HepG2 (cell line): ENCODE results near the gene KLHL11. TPM values are rescaled to one million over a fixed set of nuclear protein-coding genes. Genes with fewer than 3 reads are reported as not detected.

Experiments
- CREM ChIP-seq, 2 experiments: sonication (generic) in 1 of 2; formaldehyde crosslinking in 1 of 2; IDR thresholded peaks; 2 replicates each; pipeline versions ENCODE4 v1.4.0 to v1.6.1; 2016 to 2020; ENCODE audit warnings: antibody characterized with exemption in 1 of 2, mild to moderate bottlenecking in 1 of 2, missing genetic modification reagents in 1 of 2
- CSRNP1 ChIP-seq: sonication (generic); formaldehyde crosslinking; IDR thresholded peaks from 2 replicates; pipeline ENCODE4 v1.8.1; 2023; ENCODE audit warnings: mild to moderate bottlenecking, missing genetic modification reagents
- FOSL1 ChIP-seq: sonication (generic); formaldehyde crosslinking; IDR thresholded peaks from 2 replicates; pipeline ENCODE4 v1.9.0; 2021; ENCODE audit warnings: missing genetic modification reagents, borderline replicate concordance
- GTF2F1 ChIP-seq: fragments of 150-350 bp; IDR thresholded peaks from 2 replicates; pipeline ENCODE4 v1.6.1; 2014; ENCODE audit warnings: low read length
- GTF3A ChIP-seq: sonication (generic); formaldehyde crosslinking; conservative IDR thresholded peaks from 2 replicates; pipeline ENCODE4 v1.4.0; 2020; ENCODE audit warnings: mild to moderate bottlenecking, missing genetic modification reagents
- HDAC1 ChIP-seq: sonication (generic); formaldehyde crosslinking; IDR thresholded peaks from 2 replicates; pipeline ENCODE4 v1.5.1; 2020; ENCODE audit warnings: mild to moderate bottlenecking, missing genetic modification reagents
- HNF1A ChIP-seq, 2 experiments: sonication (generic) in 1 of 2; formaldehyde crosslinking in 1 of 2; IDR thresholded peaks; 2 replicates each; pipeline versions ENCODE4 v1.4.0 to v1.6.1; 2016 to 2020; ENCODE audit warnings: borderline replicate concordance in 1 of 2, low read depth in 1 of 2, mild to moderate bottlenecking in 1 of 2, missing genetic modification reagents in 1 of 2
- HNF4A ChIP-seq: sonication (generic); formaldehyde crosslinking; IDR thresholded peaks from 2 replicates; pipeline ENCODE4 v1.4.0; 2020; ENCODE audit warnings: missing genetic modification reagents
- KAT2B ChIP-seq: fragments of 150-350 bp; IDR thresholded peaks from 2 replicates; pipeline ENCODE4 v1.6.1; 2014; ENCODE audit warnings: low read depth, low read length, borderline replicate concordance
- MYPOP ChIP-seq: sonication (generic); formaldehyde crosslinking; IDR thresholded peaks from 2 replicates; pipeline ENCODE4 v1.8.1; 2023; ENCODE audit warnings: mild to moderate bottlenecking, moderate library complexity, missing genetic modification reagents
- NR2F6 ChIP-seq, 2 experiments: IDR thresholded peaks; 2 replicates each; pipeline ENCODE4 v1.6.1; 2016; ENCODE audit warnings: antibody characterized with exemption in 1 of 2, mild to moderate bottlenecking in 1 of 2
- RARA ChIP-seq: IDR thresholded peaks from 2 replicates; pipeline ENCODE4 v1.6.1; 2016; ENCODE audit warnings: missing genetic modification reagents, missing compliant biosample characterization
- RFX1 ChIP-seq: fragments of 450-650 bp; IDR thresholded peaks from 2 replicates; pipeline ENCODE4 v1.6.1; 2017
- SNRNP70 ChIP-seq: fragments of 200-400 bp; formaldehyde crosslinking; IDR thresholded peaks from 2 replicates; pipeline ENCODE4 v1.6.1; 2017; ENCODE audit warnings: mild to moderate bottlenecking, low read depth, low read length, moderate library complexity
- SP1 ChIP-seq, 2 experiments: fragments of 450-650 bp in 1 of 2; sonication (generic) in 1 of 2; formaldehyde crosslinking in 1 of 2; IDR thresholded peaks; 2 replicates each; pipeline versions ENCODE4 v1.4.0 to v1.6.1; 2016 to 2020; ENCODE audit warnings: missing genetic modification reagents in 1 of 2
- ZFP90 ChIP-seq: sonication (generic); formaldehyde crosslinking; IDR thresholded peaks from 2 replicates; pipeline ENCODE4 v1.8.0; 2022; ENCODE audit warnings: missing genetic modification reagents, mild to moderate bottlenecking, inconsistent platforms, borderline replicate concordance
- ZNF18 ChIP-seq: sonication (generic); formaldehyde crosslinking; IDR thresholded peaks from 2 replicates; pipeline ENCODE4 v1.8.0; 2022; ENCODE audit warnings: mild to moderate bottlenecking, missing genetic modification reagents; ENCODE audit not compliant: insufficient replicate concordance
- ZNF296 ChIP-seq: sonication (generic); formaldehyde crosslinking; conservative IDR thresholded peaks from 2 replicates; pipeline ENCODE4 v1.5.0; 2020; ENCODE audit warnings: mild to moderate bottlenecking, missing genetic modification reagents
- ZSCAN29 ChIP-seq: sonication (generic); formaldehyde crosslinking; conservative IDR thresholded peaks from 2 replicates; pipeline ENCODE4 v1.4.0; 2020; ENCODE audit warnings: mild to moderate bottlenecking, missing genetic modification reagents
- polyA plus RNA-seq, 8 experiments: library from polyadenylated mRNA; depleted of rRNA in 3 of 8; stranded (reverse) in 7 of 8; unstranded in 1 of 8; fragments of >200 nt; fragmentation: Illumina TruSeq in 4 of 8; extraction: Trizol in 4 of 8; gene quantifications; 2 replicates each; pipeline versions ENCODE4 v1.2.1 to v1.2.3, GENCODE V29; 2011 to 2016; ENCODE audit warnings: low read depth in 4 of 8, missing spikeins in 1 of 8, mixed read lengths in 1 of 8; ENCODE audit not compliant: insufficient read depth in 1 of 8
- total RNA-seq, 5 experiments: library from RNA; depleted of rRNA; stranded (reverse); fragments of >200 nt; fragmentation: Illumina TruSeq; extraction: Trizol; gene quantifications; 2 replicates each; pipeline ENCODE4 v1.2.3, GENCODE V29; 2016; ENCODE audit warnings: low read depth in 1 of 5

KLHL11 gene
- total and polyA plus RNA-seq, 2 of the 13 experiments (the other 11 are each of a cell fraction or from before 2014, with no cell fraction given), result 7.7 to 27.5 TPM

- no peak for TF ChIP-seq GTF2F1
- 0 out of 2 replicates have a peak, but pooled peaks have one; percentile 11 for TF ChIP-seq CREM (IDR thresholded peaks at IDR 0.05)
- no peak for TF ChIP-seq CREM (CRISPR knock-in tag; IDR thresholded peaks at IDR 0.05)
- TF ChIP-seq NR2F6 (IDR thresholded peaks at IDR 0.05), result peak; percentile 43; the same call in 1 of the 2 replicates
- no peak for TF ChIP-seq NR2F6 (CRISPR knock-in tag; IDR thresholded peaks at IDR 0.05)
- TF ChIP-seq MYPOP (CRISPR knock-in tag), result no peak
- TF ChIP-seq KAT2B, result no peak
- peak; percentile 27; the same call in 1 of the 2 replicates for TF ChIP-seq HDAC1
- no peak for TF ChIP-seq HNF1A (IDR thresholded peaks at IDR 0.05; ENCODE audit: low read depth)
- TF ChIP-seq HNF1A (CRISPR knock-in tag; IDR thresholded peaks at IDR 0.05; ENCODE audit: borderline replicate concordance), result no peak
- no peak for TF ChIP-seq ZSCAN29
- 0 out of 2 replicates have a peak, but pooled peaks have one; percentile 13 for TF ChIP-seq FOSL1 (CRISPR knock-in tag)
- no peak; the same call in 1 of the 2 replicates for TF ChIP-seq HNF4A (CRISPR knock-in tag)
- peak; percentile 65 for TF ChIP-seq RARA (CRISPR knock-in tag)
- no peak for TF ChIP-seq GTF3A (CRISPR knock-in tag)
- peak; percentile 93 for TF ChIP-seq ZNF18 (CRISPR knock-in tag)
- TF ChIP-seq SNRNP70, result no peak
- no peak for TF ChIP-seq ZFP90 (CRISPR knock-in tag)
- no peak for TF ChIP-seq CSRNP1
- TF ChIP-seq RFX1, result no peak
- 0 out of 2 replicates have a peak, but pooled peaks have one; percentile 16 for TF ChIP-seq ZNF296 (CRISPR knock-in tag)
- TF ChIP-seq SP1 (IDR thresholded peaks at IDR 0.05), result no peak
- no peak for TF ChIP-seq SP1 (CRISPR knock-in tag; IDR thresholded peaks at IDR 0.05)
Measured at GRCh38 chr17:41891135-41892020, 26.2 kb upstream of the KLHL11 start (continued).
